SK-N-SH (cell line): ENCODE data around the gene SHQ1.

Experiments
- CTCF ChIP-seq: fragments of 200-600 bp; sonication (generic); IDR thresholded peaks from 2 replicates; pipeline ENCODE4 v1.6.1; 2017; ENCODE audit warnings: antibody characterized with exemption, mild to moderate bottlenecking, moderate library complexity
- ELF1 ChIP-seq: IDR thresholded peaks from 2 replicates; pipeline ENCODE4 v1.4.0; 2012
- EP300 ChIP-seq, 2 experiments: IDR thresholded peaks; 2 replicates each; pipeline versions ENCODE4 v1.4.0 to v1.6.1; 2012; ENCODE audit warnings: borderline replicate concordance in 1 of 2, low read depth in 1 of 2, low read length in 1 of 2
- EZH2phosphoT487 ChIP-seq: fragments of 200-600 bp; sonication (generic); IDR thresholded peaks from 2 replicates; pipeline ENCODE4 v1.6.1; 2017; ENCODE audit warnings: low read depth, mixed run types, mild to moderate bottlenecking, antibody characterized with exemption, moderate library complexity, borderline replicate concordance
- GATA2 ChIP-seq: sonication (generic); formaldehyde crosslinking; IDR thresholded peaks from 2 replicates; pipeline ENCODE4 v1.5.0; 2020; ENCODE audit warnings: mild to moderate bottlenecking, missing genetic modification reagents
- PBX3 ChIP-seq: IDR thresholded peaks from 2 replicates; pipeline ENCODE4; 2012
- POLR2AphosphoS5 ChIP-seq: IDR thresholded peaks from 2 replicates; pipeline ENCODE4 v1.6.1; 2012; ENCODE audit warnings: low read depth, low read length
- RAD21 ChIP-seq: IDR thresholded peaks from 2 replicates; pipeline ENCODE4 v1.6.1; 2012; ENCODE audit warnings: mild to moderate bottlenecking, low read length
- RCOR1 ChIP-seq: fragments of 150-350 bp; IDR thresholded peaks from 2 replicates; pipeline ENCODE4 v1.6.1; 2017; ENCODE audit warnings: antibody characterized with exemption, low read length
- REST ChIP-seq: IDR thresholded peaks from 2 replicates; pipeline ENCODE4 v1.6.1; 2012; ENCODE audit warnings: mild to moderate bottlenecking, low read depth, low read length, moderate library complexity
- RXRA ChIP-seq: IDR thresholded peaks from 2 replicates; pipeline ENCODE4 v1.4.0; 2012; ENCODE audit warnings: low read depth, mild to moderate bottlenecking, borderline replicate concordance
- TEAD4 ChIP-seq: IDR thresholded peaks from 2 replicates; pipeline ENCODE4 v1.4.0; 2012; ENCODE audit warnings: mild to moderate bottlenecking, borderline replicate concordance; ENCODE audit not compliant: insufficient read depth
- YY1 ChIP-seq: IDR thresholded peaks from 2 replicates; pipeline ENCODE4 v1.4.0; 2012; ENCODE audit warnings: low read depth, mild to moderate bottlenecking

GRCh38 chr3:72760225-72760624, 88.0 kb downstream of the SHQ1 start:
- no peak for TF ChIP-seq CTCF
- no peak for TF ChIP-seq GATA2 (CRISPR knock-in tag)
- TF ChIP-seq YY1: no peak
- TF ChIP-seq POLR2AphosphoS5: no peak
- TF ChIP-seq REST: no peak
- no peak for TF ChIP-seq RAD21
- TF ChIP-seq RXRA: no peak
- TF ChIP-seq ELF1: no peak
- TF ChIP-seq PBX3: no peak
- TF ChIP-seq EP300 (IDR thresholded peaks at IDR 0.05; ENCODE audit: borderline replicate concordance in 1 of 2, low read depth in 1 of 2, low read length in 1 of 2): no peak
- TF ChIP-seq EZH2phosphoT487: no peak
- no peak for TF ChIP-seq RCOR1
- TF ChIP-seq TEAD4: no peak
